T-helper 1 cell treated with Interleukin-12 subunit alpha and Interleukin-12 subunit beta and Interleukin-4 antibody, amounts not matched to agents 30 μg/mL and 1 μg/mL, for 36 hours (primary cell): ENCODE measurements around the gene HLA-DRB1.
"Not testable (repeated sequence)": the region's sequence is repeated elsewhere in the genome, so short reads cannot be mapped to it uniquely, and the experiment has no call there.

Experiments
- H3K27ac Mint-ChIP-seq: one replicate; pipeline ENCODE4 v1.8.0; 2021; ENCODE audit warnings: mild to moderate bottlenecking, mixed read lengths
- H3K27me3 Mint-ChIP-seq: one replicate; pipeline ENCODE4 v1.8.0; 2021; ENCODE audit warnings: low read depth, mixed read lengths
- H3K36me3 Mint-ChIP-seq: one replicate; pipeline ENCODE4 v1.8.0; 2021; ENCODE audit warnings: low read depth, mixed read lengths
- H3K4me1 Mint-ChIP-seq: one replicate; pipeline ENCODE4 v1.8.0; 2021; ENCODE audit warnings: low read depth, mixed read lengths
- H3K4me3 Mint-ChIP-seq: one replicate; pipeline ENCODE4 v1.8.0; 2021; ENCODE audit warnings: mild to moderate bottlenecking, moderate library complexity, mixed read lengths
- H3K9me3 Mint-ChIP-seq: one replicate; pipeline ENCODE4 v1.8.0; 2021; ENCODE audit warnings: mixed read lengths

Gene HLA-DRB1

GRCh38 chr6:32597024-32597423, 7.4 kb upstream of the HLA-DRB1 start:
- H3K4me3 Mint-ChIP-seq: no peak overlapping the region
- peaks cover 8% of the 10 kb centered on the region for H3K36me3 Mint-ChIP-seq
- peaks cover 8% of the 10 kb centered on the region for H3K4me1 Mint-ChIP-seq
- peaks cover 11% of the 10 kb centered on the region for H3K27me3 Mint-ChIP-seq
- H3K9me3 Mint-ChIP-seq: peaks cover 14% of the 10 kb centered on the region
- no peak overlapping the region for H3K27ac Mint-ChIP-seq

GRCh38 chr6:32590713-32591112, 1.1 kb upstream of the HLA-DRB1 start:
- peaks cover 18% of the 10 kb centered on the region for H3K27me3 Mint-ChIP-seq
- not testable (repeated sequence) for H3K4me3 Mint-ChIP-seq, H3K27ac Mint-ChIP-seq, H3K9me3 Mint-ChIP-seq
- H3K36me3 Mint-ChIP-seq: peaks cover 15% of the 10 kb centered on the region
- peaks cover 23% of the 10 kb centered on the region for H3K4me1 Mint-ChIP-seq

- H3K27me3 Mint-ChIP-seq: peaks cover 17% of the 10 kb centered on the region
- no peak overlapping the region for H3K27ac Mint-ChIP-seq
- peaks cover 31% of the 10 kb centered on the region for H3K4me1 Mint-ChIP-seq
- peak overlapping the region; percentile 66 for H3K4me3 Mint-ChIP-seq
- no peaks in the 10 kb centered on the region for H3K9me3 Mint-ChIP-seq
- H3K36me3 Mint-ChIP-seq: peaks cover 22% of the 10 kb centered on the region
These were observed 1.5 kb downstream of the HLA-DRB1 start for GRCh38 chr6:32588156-32588555.

- no peaks in the 10 kb centered on the region for H3K9me3 Mint-ChIP-seq
- H3K4me3 Mint-ChIP-seq: peak overlapping the region; percentile 96
- H3K4me1 Mint-ChIP-seq: peaks cover 32% of the 10 kb centered on the region
- peaks cover 28% of the 10 kb centered on the region for H3K36me3 Mint-ChIP-seq
- H3K27me3 Mint-ChIP-seq: peaks cover 10% of the 10 kb centered on the region
- peak overlapping the region; percentile 91 for H3K27ac Mint-ChIP-seq
These were observed 6.1 kb downstream of the HLA-DRB1 start for GRCh38 chr6:32583527-32583898.

GRCh38 chr6:32581315-32582095, 8.1 kb downstream of the HLA-DRB1 start:
- no peak overlapping the region for H3K4me3 Mint-ChIP-seq
- no peaks in the 10 kb centered on the region for H3K9me3 Mint-ChIP-seq
- peaks cover 23% of the 10 kb centered on the region for H3K36me3 Mint-ChIP-seq
- no peak overlapping the region for H3K27ac Mint-ChIP-seq
- H3K27me3 Mint-ChIP-seq: peaks cover 3% of the 10 kb centered on the region
- H3K4me1 Mint-ChIP-seq: peaks cover 23% of the 10 kb centered on the region

- H3K9me3 Mint-ChIP-seq: no peaks in the 10 kb centered on the region
- peaks cover 19% of the 10 kb centered on the region for H3K4me1 Mint-ChIP-seq
- H3K27ac Mint-ChIP-seq: no peak overlapping the region
- H3K36me3 Mint-ChIP-seq: peaks cover 18% of the 10 kb centered on the region
- no peaks in the 10 kb centered on the region for H3K27me3 Mint-ChIP-seq
- no peak overlapping the region for H3K4me3 Mint-ChIP-seq
These were observed 9.1 kb downstream of the HLA-DRB1 start for GRCh38 chr6:32580593-32580992.

GRCh38 chr6:32578962-32579361, 10.7 kb downstream of the HLA-DRB1 start:
- Mint-ChIP-seq H3K4me1 (peaks cover 16% of the 10 kb centered on the region), H3K27ac (no peak overlapping the region), H3K4me3 (no peak overlapping the region), H3K9me3 (no peaks in the 10 kb centered on the region), H3K36me3 (peaks cover 15% of the 10 kb centered on the region), H3K27me3 (peaks cover 4% of the 10 kb centered on the region)

GRCh38 chr6:32577493-32577892, 12.2 kb downstream of the HLA-DRB1 start:
- not testable (repeated sequence) for H3K36me3 Mint-ChIP-seq, H3K9me3 Mint-ChIP-seq, H3K27ac Mint-ChIP-seq, H3K27me3 Mint-ChIP-seq, H3K4me1 Mint-ChIP-seq, H3K4me3 Mint-ChIP-seq

GRCh38 chr6:32576250-32576649, 13.4 kb downstream of the HLA-DRB1 start:
- H3K27me3 Mint-ChIP-seq: peaks cover 4% of the 10 kb centered on the region
- no peak overlapping the region for H3K4me3 Mint-ChIP-seq
- H3K36me3 Mint-ChIP-seq: peaks cover 7% of the 10 kb centered on the region
- peaks cover 10% of the 10 kb centered on the region for H3K4me1 Mint-ChIP-seq
- no peak overlapping the region for H3K27ac Mint-ChIP-seq
- no peaks in the 10 kb centered on the region for H3K9me3 Mint-ChIP-seq

GRCh38 chr6:32570363-32570905, 19.2 kb downstream of the HLA-DRB1 start:
- Mint-ChIP-seq H3K9me3 (no peaks in the 10 kb centered on the region), H3K36me3 (no peaks in the 10 kb centered on the region), H3K27me3 (peaks cover 14% of the 10 kb centered on the region), H3K4me1 (peaks cover 6% of the 10 kb centered on the region), H3K4me3 (no peak overlapping the region), H3K27ac (no peak overlapping the region)

GRCh38 chr6:32568561-32568960, 21.1 kb downstream of the HLA-DRB1 start:
- H3K27ac Mint-ChIP-seq: no peak overlapping the region
- no peaks in the 10 kb centered on the region for H3K36me3 Mint-ChIP-seq
- peak overlapping the region; percentile 16 for H3K4me3 Mint-ChIP-seq
- peaks cover 6% of the 10 kb centered on the region for H3K4me1 Mint-ChIP-seq
- H3K9me3 Mint-ChIP-seq: no peaks in the 10 kb centered on the region
- peaks cover 12% of the 10 kb centered on the region for H3K27me3 Mint-ChIP-seq

GRCh38 chr6:32566957-32567356, 22.7 kb downstream of the HLA-DRB1 start:
- H3K9me3 Mint-ChIP-seq: no peaks in the 10 kb centered on the region
- H3K36me3 Mint-ChIP-seq: no peaks in the 10 kb centered on the region
- H3K4me1 Mint-ChIP-seq: peaks cover 6% of the 10 kb centered on the region
- H3K27ac Mint-ChIP-seq: no peak overlapping the region
- peaks cover 28% of the 10 kb centered on the region for H3K27me3 Mint-ChIP-seq
- no peak overlapping the region for H3K4me3 Mint-ChIP-seq

- H3K4me3 Mint-ChIP-seq: no peak overlapping the region
- H3K4me1 Mint-ChIP-seq: peaks cover 6% of the 10 kb centered on the region
- no peaks in the 10 kb centered on the region for H3K36me3 Mint-ChIP-seq
- H3K27ac Mint-ChIP-seq: no peak overlapping the region
- H3K9me3 Mint-ChIP-seq: no peaks in the 10 kb centered on the region
- H3K27me3 Mint-ChIP-seq: peaks cover 25% of the 10 kb centered on the region
These were observed 24.1 kb downstream of the HLA-DRB1 start for GRCh38 chr6:32565511-32565910.

GRCh38 chr6:32562940-32563339, 26.7 kb downstream of the HLA-DRB1 start:
- no peaks in the 10 kb centered on the region for H3K9me3 Mint-ChIP-seq
- no peak overlapping the region for H3K27ac Mint-ChIP-seq
- peaks cover 25% of the 10 kb centered on the region for H3K27me3 Mint-ChIP-seq
- no peaks in the 10 kb centered on the region for H3K4me1 Mint-ChIP-seq
- no peak overlapping the region for H3K4me3 Mint-ChIP-seq
- H3K36me3 Mint-ChIP-seq: no peaks in the 10 kb centered on the region

GRCh38 chr6:32559747-32560146, 29.9 kb downstream of the HLA-DRB1 start:
- Mint-ChIP-seq H3K36me3 (no peaks in the 10 kb centered on the region), H3K4me1 (no peaks in the 10 kb centered on the region), H3K4me3 (no peak overlapping the region), H3K27me3 (peaks cover 25% of the 10 kb centered on the region), H3K9me3 (no peaks in the 10 kb centered on the region), H3K27ac (no peak overlapping the region)
